HepG2 (cell line): Measurements from ENCODE around the gene CD248. TPM values are rescaled to one million over a fixed set of nuclear protein-coding genes. Genes with fewer than 3 reads are reported as not detected.

Experiments
- CEBPB ChIP-seq: IDR thresholded peaks from 2 replicates; pipeline ENCODE4 v1.6.1; 2011; ENCODE audit warnings: low read depth, low read length, improper control_type of control experiment, borderline replicate concordance
- FOXO1 ChIP-seq: sonication (generic); formaldehyde crosslinking; IDR thresholded peaks from 2 replicates; pipeline ENCODE4 v1.4.0; 2020; ENCODE audit warnings: missing genetic modification reagents
- HNF4A ChIP-seq: sonication (generic); formaldehyde crosslinking; IDR thresholded peaks from 2 replicates; pipeline ENCODE4 v1.4.0; 2020; ENCODE audit warnings: missing genetic modification reagents
- HOXA9 ChIP-seq: sonication (generic); formaldehyde crosslinking; IDR thresholded peaks from 2 replicates; pipeline ENCODE4 v1.8.1; 2022; ENCODE audit warnings: missing genetic modification reagents, mild to moderate bottlenecking, moderate library complexity, borderline replicate concordance
- MEIS2 ChIP-seq: sonication (generic); formaldehyde crosslinking; IDR thresholded peaks from 2 replicates; pipeline ENCODE4 v1.9.0; 2021; ENCODE audit warnings: mild to moderate bottlenecking, missing genetic modification reagents
- RNF2 ChIP-seq: fragments of 450-650 bp; conservative IDR thresholded peaks from 2 replicates; pipeline ENCODE4 v1.6.1; 2016; ENCODE audit warnings: low read depth
- TBL1XR1 ChIP-seq: fragments of 150-350 bp; IDR thresholded peaks from 2 replicates; pipeline ENCODE4 v1.6.1; 2014; ENCODE audit warnings: borderline replicate concordance, low read length; ENCODE audit not compliant: partially characterized antibody
- U2AF2 ChIP-seq: fragments of 200-400 bp; formaldehyde crosslinking; IDR thresholded peaks from 2 replicates; pipeline ENCODE4 v1.6.1; 2017; ENCODE audit warnings: low read depth, mild to moderate bottlenecking, low read length
- YEATS4 ChIP-seq: sonication (generic); formaldehyde crosslinking; IDR thresholded peaks from 2 replicates; pipeline ENCODE4 v1.4.0; 2020; ENCODE audit warnings: missing genetic modification reagents, borderline replicate concordance
- ZBTB40 ChIP-seq, 2 experiments: fragments of 450-650 bp in 1 of 2; sonication (generic) in 1 of 2; formaldehyde crosslinking in 1 of 2; IDR thresholded peaks; 2 replicates each; pipeline versions ENCODE4 v1.6.1 to v1.8.0; 2016 to 2022; ENCODE audit warnings: antibody characterized with exemption in 1 of 2, mild to moderate bottlenecking in 1 of 2, missing genetic modification reagents in 1 of 2
- ZNF446 ChIP-seq: sonication (generic); formaldehyde crosslinking; IDR thresholded peaks from 2 replicates; pipeline ENCODE4 v1.5.0; 2020; ENCODE audit warnings: mild to moderate bottlenecking, missing genetic modification reagents
- ZNF775 ChIP-seq: sonication (generic); formaldehyde crosslinking; IDR thresholded peaks from 2 replicates; pipeline ENCODE4 v1.4.0; 2020; ENCODE audit warnings: missing genetic modification reagents, mild to moderate bottlenecking, moderate library complexity, borderline replicate concordance
- polyA plus RNA-seq, 8 experiments: library from polyadenylated mRNA; depleted of rRNA in 3 of 8; stranded (reverse) in 7 of 8; unstranded in 1 of 8; fragments of >200 nt; fragmentation: Illumina TruSeq in 4 of 8; extraction: Trizol in 4 of 8; gene quantifications; 2 replicates each; pipeline versions ENCODE4 v1.2.1 to v1.2.3, GENCODE V29; 2011 to 2016; ENCODE audit warnings: low read depth in 4 of 8, missing spikeins in 1 of 8, mixed read lengths in 1 of 8; ENCODE audit not compliant: insufficient read depth in 1 of 8
- total RNA-seq, 5 experiments: library from RNA; depleted of rRNA; stranded (reverse); fragments of >200 nt; fragmentation: Illumina TruSeq; extraction: Trizol; gene quantifications; 2 replicates each; pipeline ENCODE4 v1.2.3, GENCODE V29; 2016; ENCODE audit warnings: low read depth in 1 of 5
- TF ChIP-seq, protein P1 (sequence below), 2 experiments: sonication (generic) in 1 of 2; formaldehyde crosslinking in 1 of 2; IDR thresholded peaks; 2 replicates each; pipeline versions ENCODE4 v1.6.1 to v1.9.0; 2014 to 2022; ENCODE audit warnings: antibody characterized with exemption in 1 of 2, borderline replicate concordance in 1 of 2, inconsistent platforms in 1 of 2, low read depth in 1 of 2, missing genetic modification reagents in 1 of 2

The CD248 gene
- total and polyA plus RNA-seq, 2 of the 13 experiments (the other 11 are each of a cell fraction or from before 2014, with no cell fraction given): 0.25 to 0.35 TPM

DNA sequence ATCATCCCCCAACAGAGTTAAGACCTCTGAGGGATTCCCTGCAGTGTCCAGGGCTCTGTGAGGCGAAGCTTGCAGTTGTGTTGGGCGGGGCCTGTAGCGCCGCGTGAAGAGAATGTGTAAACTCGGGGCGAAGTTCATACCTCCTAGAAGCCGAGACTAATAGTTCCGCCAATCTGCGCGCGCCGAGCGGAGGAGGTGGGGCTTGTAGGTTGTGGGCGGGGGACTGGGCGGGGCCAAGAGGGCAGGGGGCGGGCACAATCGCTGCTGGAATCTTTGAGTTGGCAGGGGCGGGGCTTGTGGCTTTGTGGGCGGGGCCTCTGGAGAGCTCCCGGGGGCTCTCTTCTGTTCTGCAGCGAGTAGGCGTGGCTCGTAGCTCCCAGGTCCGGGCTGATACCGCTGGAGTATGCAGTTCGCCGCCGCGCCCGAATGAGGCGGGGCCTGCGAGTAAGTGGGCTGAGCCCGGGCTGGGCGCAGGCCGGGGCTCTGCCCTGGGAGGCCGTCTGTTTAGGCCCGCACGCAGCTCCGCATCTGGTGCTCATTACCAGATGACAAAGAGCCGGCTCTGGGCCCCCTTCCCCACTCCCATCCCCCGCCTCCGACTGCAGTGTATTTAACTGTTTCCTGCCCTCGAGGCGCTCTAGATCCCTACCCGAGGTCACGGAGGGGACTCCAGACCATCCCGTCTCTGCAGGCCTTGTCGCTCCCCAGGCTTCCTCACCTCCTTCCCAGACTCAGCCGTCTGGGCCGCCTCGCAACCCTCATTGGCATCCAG, 4.1 kb downstream of the CD248 start (continued):
- TF ChIP-seq FOXO1 (CRISPR knock-in tag) (no peak; the same call in 1 of the 2 replicates), YEATS4 (CRISPR knock-in tag) (peak; percentile 14; the same call in 1 of the 2 replicates), ZNF446 (CRISPR knock-in tag) (no peak), HNF4A (no peak), ZNF775 (0 out of 2 replicates have a peak, but pooled peaks have one; percentile 21), RNF2 (no peak; the same call in 1 of the 2 replicates), HOXA9 (CRISPR knock-in tag) (no peak), CEBPB (no peak), ZBTB40 (IDR thresholded peaks at IDR 0.05) (no peak), ZBTB40 (CRISPR knock-in tag; IDR thresholded peaks at IDR 0.05) (no peak; the same call in 1 of the 2 replicates), MEIS2 (no peak; the same call in 1 of the 2 replicates), U2AF2 (no peak), TBL1XR1 (no peak)
- TF ChIP-seq, protein P1, sequence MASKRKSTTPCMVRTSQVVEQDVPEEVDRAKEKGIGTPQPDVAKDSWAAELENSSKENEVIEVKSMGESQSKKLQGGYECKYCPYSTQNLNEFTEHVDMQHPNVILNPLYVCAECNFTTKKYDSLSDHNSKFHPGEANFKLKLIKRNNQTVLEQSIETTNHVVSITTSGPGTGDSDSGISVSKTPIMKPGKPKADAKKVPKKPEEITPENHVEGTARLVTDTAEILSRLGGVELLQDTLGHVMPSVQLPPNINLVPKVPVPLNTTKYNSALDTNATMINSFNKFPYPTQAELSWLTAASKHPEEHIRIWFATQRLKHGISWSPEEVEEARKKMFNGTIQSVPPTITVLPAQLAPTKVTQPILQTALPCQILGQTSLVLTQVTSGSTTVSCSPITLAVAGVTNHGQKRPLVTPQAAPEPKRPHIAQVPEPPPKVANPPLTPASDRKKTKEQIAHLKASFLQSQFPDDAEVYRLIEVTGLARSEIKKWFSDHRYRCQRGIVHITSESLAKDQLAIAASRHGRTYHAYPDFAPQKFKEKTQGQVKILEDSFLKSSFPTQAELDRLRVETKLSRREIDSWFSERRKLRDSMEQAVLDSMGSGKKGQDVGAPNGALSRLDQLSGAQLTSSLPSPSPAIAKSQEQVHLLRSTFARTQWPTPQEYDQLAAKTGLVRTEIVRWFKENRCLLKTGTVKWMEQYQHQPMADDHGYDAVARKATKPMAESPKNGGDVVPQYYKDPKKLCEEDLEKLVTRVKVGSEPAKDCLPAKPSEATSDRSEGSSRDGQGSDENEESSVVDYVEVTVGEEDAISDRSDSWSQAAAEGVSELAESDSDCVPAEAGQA (IDR thresholded peaks at IDR 0.05; ENCODE audit: low read depth): no peak
- TF ChIP-seq, protein P1 (CRISPR knock-in tag; IDR thresholded peaks at IDR 0.05; ENCODE audit: borderline replicate concordance): 0 out of 2 replicates have a peak, but pooled peaks have one; percentile 30
